GM12864 (cell line): ENCODE measurements around the gene SHF.

ENCODE experiments used
- DNase-seq: peaks from one replicate; pipeline ENCODE4 v3.0.0-alpha.2; 2011; ENCODE audit warnings: low read depth
- H3K4me3 ChIP-seq: 2 replicates; pipeline ENCODE4 v1.5.1; 2011; ENCODE audit warnings: mild to moderate bottlenecking, low read depth, low read length, control low read depth
- TF ChIP-seq, protein P1 (sequence below): IDR thresholded peaks from 2 replicates; pipeline ENCODE4 v1.5.1; 2011; ENCODE audit warnings: low read depth, mild to moderate bottlenecking, moderate library complexity, low read length, control low read depth, inconsistent platforms; ENCODE audit errors: missing control alignments

SHF gene

DNA sequence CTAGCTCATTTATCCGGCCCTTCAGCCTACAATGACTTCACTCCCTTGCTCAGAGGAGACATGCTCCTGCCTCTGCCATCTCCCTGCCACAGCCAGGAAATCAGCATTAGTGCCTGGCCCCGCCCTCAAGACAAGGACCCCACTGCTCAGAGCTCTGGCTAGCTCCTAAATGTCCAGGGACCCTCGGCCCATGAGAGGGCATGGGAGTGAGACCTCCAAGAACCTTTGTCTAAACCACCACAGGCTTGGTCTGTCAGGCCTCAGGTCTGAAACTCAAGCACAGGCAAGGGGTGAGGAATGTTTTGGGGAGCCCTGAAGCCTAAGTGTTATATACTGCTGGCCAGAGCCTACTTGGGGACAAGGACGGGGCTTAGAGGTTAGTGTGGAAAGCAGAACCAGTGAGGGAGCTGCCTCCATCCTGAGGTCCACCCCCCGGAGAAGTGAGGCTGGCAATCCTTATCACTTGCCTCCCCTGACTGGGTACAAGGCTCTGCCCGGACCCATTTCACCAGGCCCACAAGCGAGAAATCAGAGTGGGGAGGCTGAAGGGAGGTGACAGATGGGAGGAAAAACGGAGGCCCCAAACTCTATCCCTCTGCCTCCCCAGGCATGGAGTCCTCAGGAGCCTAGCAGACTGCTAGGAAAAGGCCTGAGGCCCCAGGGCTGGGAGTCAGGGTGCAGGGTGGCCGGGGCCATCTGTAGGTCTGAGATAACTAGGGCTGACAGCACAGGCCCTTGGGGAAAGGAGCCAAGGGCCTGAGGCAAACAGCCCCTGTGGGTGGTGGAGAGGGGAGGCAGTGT lies 18.8 kb downstream of the SHF start:
- no peak for DNase-seq
- H3K4me3 ChIP-seq, result no peak overlapping the region

GRCh38 chr15:45168286-45168685 lies 19.5 kb downstream of the SHF start:
- no peak overlapping the region for H3K4me3 ChIP-seq
- DNase-seq, result no peak
- TF ChIP-seq, protein P1, sequence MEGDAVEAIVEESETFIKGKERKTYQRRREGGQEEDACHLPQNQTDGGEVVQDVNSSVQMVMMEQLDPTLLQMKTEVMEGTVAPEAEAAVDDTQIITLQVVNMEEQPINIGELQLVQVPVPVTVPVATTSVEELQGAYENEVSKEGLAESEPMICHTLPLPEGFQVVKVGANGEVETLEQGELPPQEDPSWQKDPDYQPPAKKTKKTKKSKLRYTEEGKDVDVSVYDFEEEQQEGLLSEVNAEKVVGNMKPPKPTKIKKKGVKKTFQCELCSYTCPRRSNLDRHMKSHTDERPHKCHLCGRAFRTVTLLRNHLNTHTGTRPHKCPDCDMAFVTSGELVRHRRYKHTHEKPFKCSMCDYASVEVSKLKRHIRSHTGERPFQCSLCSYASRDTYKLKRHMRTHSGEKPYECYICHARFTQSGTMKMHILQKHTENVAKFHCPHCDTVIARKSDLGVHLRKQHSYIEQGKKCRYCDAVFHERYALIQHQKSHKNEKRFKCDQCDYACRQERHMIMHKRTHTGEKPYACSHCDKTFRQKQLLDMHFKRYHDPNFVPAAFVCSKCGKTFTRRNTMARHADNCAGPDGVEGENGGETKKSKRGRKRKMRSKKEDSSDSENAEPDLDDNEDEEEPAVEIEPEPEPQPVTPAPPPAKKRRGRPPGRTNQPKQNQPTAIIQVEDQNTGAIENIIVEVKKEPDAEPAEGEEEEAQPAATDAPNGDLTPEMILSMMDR, result no peak

More for the DNA sequence above, 18.8 kb downstream of the SHF start:
- TF ChIP-seq, protein P1, result no peak

DNA sequence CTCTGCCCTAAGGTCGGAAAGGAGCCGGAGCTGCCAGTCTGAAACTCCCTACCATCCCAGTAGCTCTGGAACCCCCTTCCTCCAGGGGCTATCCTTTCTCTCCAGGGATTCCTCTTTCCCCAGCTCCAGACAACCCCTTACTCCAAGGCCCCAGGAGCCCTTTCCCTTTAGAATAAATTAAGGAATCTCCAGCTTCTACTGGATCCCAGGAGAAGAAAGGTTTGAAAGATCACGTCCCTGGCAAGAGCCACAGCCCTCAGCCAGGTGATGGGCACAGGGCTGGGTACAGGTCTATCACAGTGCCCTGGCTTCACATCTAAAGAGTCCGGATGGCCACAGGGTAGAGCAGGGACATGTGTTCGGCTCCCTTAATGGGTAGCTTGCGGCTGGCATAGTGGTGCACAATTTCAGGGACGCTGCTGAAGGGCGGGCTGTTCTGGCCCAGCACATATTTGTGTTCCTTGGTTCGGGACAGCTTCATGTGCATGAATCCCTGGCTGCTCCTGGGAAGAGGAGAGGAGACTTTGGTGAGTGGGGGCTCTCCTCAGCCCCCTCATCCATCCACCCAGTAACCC lies 20.0 kb downstream of the SHF start:
- peak overlapping the region; percentile 76 for H3K4me3 ChIP-seq
- no peak for DNase-seq
- TF ChIP-seq, protein P1, result no peak

- peak overlapping the region; percentile 76 for H3K4me3 ChIP-seq
- TF ChIP-seq, protein P1, result peak; percentile 86
- DNase-seq, result peak; percentile 71
Measured at GRCh38 chr15:45166834-45167630, 20.7 kb downstream of the SHF start.

DNA sequence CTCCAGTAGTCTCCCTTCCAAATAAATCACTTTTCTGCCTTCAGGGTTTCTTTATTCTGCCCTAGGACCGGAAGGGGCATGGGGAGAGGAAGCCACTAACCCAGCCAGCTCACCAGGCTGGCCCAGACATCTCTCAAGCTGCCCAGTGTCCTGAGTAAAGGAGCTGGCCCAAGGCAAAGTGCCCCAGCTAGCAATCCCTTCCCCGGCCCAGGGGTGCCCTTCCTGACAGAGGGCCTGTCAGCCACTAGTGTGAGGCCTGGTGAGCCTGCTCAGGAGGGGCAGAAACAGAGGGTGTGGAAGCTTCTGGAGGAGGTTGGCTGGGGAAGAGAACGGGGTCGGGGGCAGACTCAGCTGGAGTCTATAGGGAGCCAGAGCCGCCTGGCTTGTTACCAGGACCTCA lies 22.2 kb downstream of the SHF start:
- no peak for DNase-seq
- TF ChIP-seq, protein P1, result no peak

GRCh38 chr15:45164914-45165313 lies 22.9 kb downstream of the SHF start:
- TF ChIP-seq, protein P1, result no peak
- no peak overlapping the region for H3K4me3 ChIP-seq
- DNase-seq, result no peak

More for the DNA sequence above, 22.2 kb downstream of the SHF start:
- no peak overlapping the region for H3K4me3 ChIP-seq
